HG03457 (cell line): ENCODE data around the gene TBC1D19.
"Not testable (repeated sequence)": the region's sequence is repeated elsewhere in the genome, so short reads cannot be mapped to it uniquely, and the experiment has no call there.

Source experiments
- ATAC-seq: cut with Tn5 transposase; IDR thresholded peaks from one replicate; pipeline ENCODE4 v1.9.1; 2021; ENCODE audit warnings: moderate number of reproducible peaks; ENCODE audit not compliant: unreplicated experiment

Gene TBC1D19

GRCh38 chr4:26583865-26584652, at the start of gene TBC1D19:
Gene TBC1D19 (plus strand): TSS chr4:26584084. CDS start chr4:26584194, 110 bp downstream.
- ATAC-seq: peak; percentile 100

GRCh38 chr4:26542991-26543390, 40.9 kb upstream of the TBC1D19 start:
- no peak for ATAC-seq

GRCh38 chr4:26544421-26544820, 39.5 kb upstream of the TBC1D19 start:
- no peak for ATAC-seq

GRCh38 chr4:26548379-26548778, 35.5 kb upstream of the TBC1D19 start:
- not testable (repeated sequence) for ATAC-seq

- no peak for ATAC-seq
Observed at GRCh38 chr4:26557164-26557563, 26.7 kb upstream of the TBC1D19 start.

- ATAC-seq: no peak
Observed at GRCh38 chr4:26558166-26558895, 25.6 kb upstream of the TBC1D19 start.

- no peak for ATAC-seq
Observed at GRCh38 chr4:26566133-26566532, 17.8 kb upstream of the TBC1D19 start.

- ATAC-seq: no peak
Observed at GRCh38 chr4:26568446-26568994, 15.4 kb upstream of the TBC1D19 start.

- ATAC-seq: no peak
Observed at GRCh38 chr4:26570596-26570995, 13.3 kb upstream of the TBC1D19 start.

- no peak for ATAC-seq
Observed at GRCh38 chr4:26573389-26573794, 10.5 kb upstream of the TBC1D19 start.

- no peak for ATAC-seq
Observed at GRCh38 chr4:26574563-26574962, 9.3 kb upstream of the TBC1D19 start.

- no peak for ATAC-seq
Observed at GRCh38 chr4:26576231-26576739, 7.6 kb upstream of the TBC1D19 start.

GRCh38 chr4:26577066-26577465, 6.8 kb upstream of the TBC1D19 start:
- no peak for ATAC-seq

GRCh38 chr4:26579169-26579568, 4.7 kb upstream of the TBC1D19 start:
- ATAC-seq: no peak

GRCh38 chr4:26581341-26581740, 2.5 kb upstream of the TBC1D19 start:
- not testable (repeated sequence) for ATAC-seq

GRCh38 chr4:26583538-26583864, 383 bp upstream of the TBC1D19 start:
- ATAC-seq: peak; percentile 37

- ATAC-seq: no peak
Observed at GRCh38 chr4:26584725-26585124, 841 bp downstream of the TBC1D19 start.

- no peak for ATAC-seq
Observed at GRCh38 chr4:26589705-26590104, 5.8 kb downstream of the TBC1D19 start.

GRCh38 chr4:26590639-26591038, 6.8 kb downstream of the TBC1D19 start:
- no peak for ATAC-seq

- not testable (repeated sequence) for ATAC-seq
Observed at GRCh38 chr4:26593557-26593956, 9.7 kb downstream of the TBC1D19 start.

- ATAC-seq: no peak
Observed at GRCh38 chr4:26594371-26594770, 10.5 kb downstream of the TBC1D19 start.

GRCh38 chr4:26594778-26595177, 10.9 kb downstream of the TBC1D19 start:
- no peak for ATAC-seq
